Measurements from ENCODE around the gene LRRC45.
"Not testable (repeated sequence)": the region's sequence is repeated elsewhere in the genome, so short reads cannot be mapped to it uniquely, and the experiment has no call there.

Gene LRRC45

GRCh38 chr17:82036634-82037091 is 13.6 kb downstream of the LRRC45 start:
- DNase-seq = no peak

- DNase-seq = peak; percentile 98
Observed at GRCh38 chr17:82037092-82037888, 14.2 kb downstream of the LRRC45 start, which contains the start of gene DCXR. DCXR (minus strand) TSS chr17:82037697; CDS start chr17:82037682, 15 bp downstream.

- no peak for DNase-seq
Observed at GRCh38 chr17:82037889-82038195, 14.7 kb downstream of the LRRC45 start.

- not testable (repeated sequence) for DNase-seq
Observed at GRCh38 chr17:82038796-82039409, 15.8 kb downstream of the LRRC45 start.

GRCh38 chr17:82039695-82040299 is 16.7 kb downstream of the LRRC45 start:
- no peak for DNase-seq

- DNase-seq = no peak
Observed at GRCh38 chr17:82041144-82041814, 18.2 kb downstream of the LRRC45 start.

GRCh38 chr17:82042649-82043048 is 19.5 kb downstream of the LRRC45 start:
- no peak for DNase-seq

- no peak for DNase-seq
Observed at GRCh38 chr17:82043507-82043906, 20.4 kb downstream of the LRRC45 start.

GRCh38 chr17:82045936-82046484 is 22.9 kb downstream of the LRRC45 start:
- no peak for DNase-seq

- DNase-seq = no peak
Observed at GRCh38 chr17:82046903-82047302, 23.8 kb downstream of the LRRC45 start.

- DNase-seq = no peak
Observed at GRCh38 chr17:82047379-82047778, 24.3 kb downstream of the LRRC45 start.

GRCh38 chr17:82047914-82048570 is 24.9 kb downstream of the LRRC45 start:
- no peak for DNase-seq

GRCh38 chr17:82048571-82048971 is 25.5 kb downstream of the LRRC45 start:
- no peak for DNase-seq

GRCh38 chr17:82049106-82049505 is 26.0 kb downstream of the LRRC45 start:
- no peak for DNase-seq

GRCh38 chr17:82049521-82049971 is 26.4 kb downstream of the LRRC45 start:
- no peak for DNase-seq

GRCh38 chr17:82050152-82050760 is 27.2 kb downstream of the LRRC45 start:
- no peak for DNase-seq

- no peak for DNase-seq
Observed at GRCh38 chr17:82050761-82051641, 27.9 kb downstream of the LRRC45 start.

- peak; percentile 72 to 77 for DNase-seq
Observed at GRCh38 chr17:82051776-82052637, 28.9 kb downstream of the LRRC45 start, which contains the start of the genes GPS1 and RFNG. GPS1 (plus strand) TSS chr17:82051898; CDS start chr17:82051932, 34 bp downstream. RFNG (minus strand) TSS chr17:82051811; CDS start chr17:82051766, 45 bp downstream.

- no peak for DNase-seq
Observed at GRCh38 chr17:82052638-82053059, 29.5 kb downstream of the LRRC45 start.

- DNase-seq = no peak
Observed at GRCh38 chr17:82053130-82053529, 30.0 kb downstream of the LRRC45 start.
